NCI-H82 treated with DMSO at 0.1 percent for 48 hours (cell line): ENCODE data around the gene SUPT4H1.

ENCODE experiments used
- DNase-seq: peaks from one replicate; lab custom pipeline; 2025; ENCODE audit not compliant: unreplicated experiment; lab: John Stamatoyannopoulos, UW

SUPT4H1 gene

GRCh38 chr17:58381124-58382035 lies 29.4 kb upstream of the SUPT4H1 start:
- DNase-seq, result no peak

GRCh38 chr17:58380207-58381123 lies 28.5 kb upstream of the SUPT4H1 start:
- no peak for DNase-seq

- DNase-seq, result no peak
These were observed 27.5 kb upstream of the SUPT4H1 start for GRCh38 chr17:58379511-58379824.

- DNase-seq, result no peak
These were observed 26.9 kb upstream of the SUPT4H1 start for GRCh38 chr17:58378733-58379510.

GRCh38 chr17:58377661-58378060 lies 25.7 kb upstream of the SUPT4H1 start:
- DNase-seq, result no peak

- no peak for DNase-seq
These were observed 25.1 kb upstream of the SUPT4H1 start for GRCh38 chr17:58377093-58377601.

- DNase-seq, result no peak
These were observed 24.5 kb upstream of the SUPT4H1 start for GRCh38 chr17:58376472-58377000.

- DNase-seq, result no peak
These were observed 23.8 kb upstream of the SUPT4H1 start for GRCh38 chr17:58375811-58376210.

- no peak for DNase-seq
These were observed 23.3 kb upstream of the SUPT4H1 start for GRCh38 chr17:58375256-58375655.

- DNase-seq, result no peak
These were observed 21.9 kb upstream of the SUPT4H1 start for GRCh38 chr17:58373923-58374322.

- no peak for DNase-seq
These were observed 21.0 kb upstream of the SUPT4H1 start for GRCh38 chr17:58373003-58373402.

GRCh38 chr17:58371300-58371950 lies 19.4 kb upstream of the SUPT4H1 start:
- DNase-seq, result no peak

GRCh38 chr17:58370716-58371115 lies 18.7 kb upstream of the SUPT4H1 start:
- no peak for DNase-seq

GRCh38 chr17:58370309-58370708 lies 18.3 kb upstream of the SUPT4H1 start:
- DNase-seq, result no peak

- DNase-seq, result no peak
These were observed 17.4 kb upstream of the SUPT4H1 start for GRCh38 chr17:58369214-58370031.

GRCh38 chr17:58368860-58369213 lies 16.8 kb upstream of the SUPT4H1 start:
- DNase-seq, result no peak

GRCh38 chr17:58367461-58367860 lies 15.5 kb upstream of the SUPT4H1 start:
- no peak for DNase-seq

- no peak for DNase-seq
These were observed 14.1 kb upstream of the SUPT4H1 start for GRCh38 chr17:58365980-58366595.
